K562 (cell line): ENCODE data around the gene FAM151A. TPM values are rescaled to one million over a fixed set of nuclear protein-coding genes. Genes with fewer than 3 reads are reported as not detected.
A peak's percentile ranks its signal among the peaks of the same experiment; 100 is the strongest.
"Not testable (repeated sequence)": the region's sequence is repeated elsewhere in the genome, so short reads cannot be mapped to it uniquely, and the experiment has no call there.

Source experiments
- ATAC-seq: fragments of 200-7000 bp; cut with Tn5 transposase; 3 replicates; pipeline ENCODE4 v1.9.1; 2020; ENCODE audit warnings: moderate library complexity
- BruUV-seq: library from RNA; stranded (reverse); fragments of 400-500 nt; replicated peaks from 2 replicates; lab custom pipeline; 2021; lab: Mats Ljungman, UMichigan
- CTCF ChIA-PET: fragments of 300-600 bp; formaldehyde crosslinking; extraction: SDS; loops from one replicate; lab custom pipeline; 2021; ENCODE audit warnings: low intra/inter-chr PET ratio; lab: Yijun Ruan, JAX
- POLR2A ChIA-PET: fragments of 300-600, 350-650 bp; sonication (Branson Sonifier 250); formaldehyde crosslinking; extraction: SDS; loops from one replicate; lab custom pipeline; 2021; ENCODE audit warnings: antibody characterized with exemption, inconsistent platforms; lab: Yijun Ruan, JAX
- DNase-seq, 4 experiments: peaks; one replicate each; pipeline versions ENCODE4 v3.0.0 to v3.0.0-alpha.2; 2011 to 2018; ENCODE audit warnings: low spot score in 3 of 4, mixed read lengths in 3 of 4; ENCODE audit errors: extremely low read depth in 1 of 4
- FAIRE-seq: peaks from 2 replicates; lab custom pipeline; 2011; peaks lifted over from hg19 to GRCh38; lab: Jason Lieb, UNC
- H2AFZ ChIP-seq: 2 replicates; pipeline ENCODE4 v1.6.0; 2011; ENCODE audit warnings: low read depth, low read length, control low read depth, inconsistent platforms
- H3K27ac ChIP-seq: fragments of 200-600 bp; 3 replicates; pipeline ENCODE4 v1.8.0; 2011; ENCODE audit warnings: low read depth, mild to moderate bottlenecking, control low read depth, inconsistent platforms, low read length, moderate library complexity, mixed read lengths; ENCODE audit errors: extremely low read depth
- H3K27me3 ChIP-seq, 2 experiments: fragments of 300-600 bp in 1 of 2; 2 replicates in 1 of 2; 3 replicates in 1 of 2; pipeline versions ENCODE4 v1.6.0 to v1.8.0; 2011; ENCODE audit warnings: inconsistent platforms in 2 of 2, low read length in 2 of 2, mild to moderate bottlenecking in 1 of 2, mixed read lengths in 1 of 2, moderate library complexity in 1 of 2; ENCODE audit not compliant: control insufficient read depth in 2 of 2, insufficient read depth in 2 of 2
- H3K36me3 ChIP-seq: fragments of 300-600 bp; 3 replicates; pipeline ENCODE4 v1.8.0; 2011; ENCODE audit warnings: mild to moderate bottlenecking, low read length, inconsistent platforms; ENCODE audit not compliant: control insufficient read depth, insufficient read depth
- H3K4me1 ChIP-seq, 2 experiments: fragments of 200-600 bp in 1 of 2; replicated peaks in 1 of 2; 2 replicates in 1 of 2; 3 replicates in 1 of 2; pipeline versions ENCODE4 v1.5.1 to v1.8.0; 2011; ENCODE audit warnings: inconsistent platforms in 2 of 2, low read length in 2 of 2, mild to moderate bottlenecking in 1 of 2, mixed read lengths in 1 of 2, moderate library complexity in 1 of 2; ENCODE audit not compliant: control insufficient read depth in 2 of 2, insufficient read depth in 2 of 2
- H3K4me2 ChIP-seq: 2 replicates; pipeline ENCODE4 v1.6.1; 2011; ENCODE audit warnings: low read length, control low read depth, inconsistent platforms, mixed read lengths; ENCODE audit not compliant: insufficient read depth
- H3K4me3 ChIP-seq: fragments of 200-600 bp; sonication (generic), shearing (Covaris generic); 2 replicates; pipeline ENCODE4 v1.5.1; 2016; ENCODE audit warnings: control low read depth, inconsistent platforms
- H3K79me2 ChIP-seq: fragments of 200-600 bp; 3 replicates; pipeline ENCODE4 v1.8.0; 2011; ENCODE audit warnings: low read length, inconsistent platforms; ENCODE audit not compliant: control insufficient read depth, insufficient read depth
- H3K9ac ChIP-seq, 2 experiments: 2 replicates each; pipeline versions ENCODE4 v1.6.0 to v1.6.1; 2011; ENCODE audit warnings: low read depth in 2 of 2, low read length in 2 of 2, control low read depth in 1 of 2, inconsistent platforms in 1 of 2, mild to moderate bottlenecking in 1 of 2, mixed read lengths in 1 of 2; ENCODE audit not compliant: insufficient read depth in 1 of 2
- H3K9me1 ChIP-seq: one replicate; pipeline ENCODE4 v1.6.0; 2011; ENCODE audit warnings: inconsistent platforms, mild to moderate bottlenecking, low read length, moderate library complexity; ENCODE audit not compliant: control insufficient read depth, insufficient read depth
- H3K9me3 ChIP-seq: replicated peaks from 2 replicates; pipeline ENCODE4 v1.5.1; 2011; ENCODE audit warnings: low read depth, low read length, inconsistent platforms; ENCODE audit not compliant: control insufficient read depth, insufficient read depth
- H4K20me1 ChIP-seq: replicated peaks from 2 replicates; pipeline ENCODE4 v1.6.1; 2011; ENCODE audit warnings: low read length, inconsistent platforms, mixed read lengths; ENCODE audit not compliant: control insufficient read depth, insufficient read depth
- SMARCE1 ChIP-seq: fragments of 450-650 bp; IDR thresholded peaks from 2 replicates; pipeline ENCODE4 v1.7.1; 2016; ENCODE audit warnings: mild to moderate bottlenecking
- ZNF175 ChIP-seq: fragments of 200-800 bp; sonication (Bioruptor generic); IDR thresholded peaks from 2 replicates; pipeline ENCODE4 v1.6.1; 2016; ENCODE audit warnings: low read depth, mild to moderate bottlenecking, missing genetic modification characterization, missing compliant biosample characterization
- WGBS: fragments of 100-300 bp; shearing (Covaris generic); methylation state at CpG from one replicate; pipeline ENCODE4 v1.1.6; 2016; ENCODE audit warnings: low coverage, mixed read lengths; ENCODE audit not compliant: insufficient coverage; ENCODE audit errors: missing lambda C conversion rate; 5-methylcytosine and 5-hydroxymethylcytosine counted together
- in situ Hi-C: fragments of 300-500 bp; cut with MboI; formaldehyde crosslinking; loops from 4 replicates; pipeline ENCODE4 v1.15.0; 2018; ENCODE audit warnings: inconsistent platforms, mixed read lengths
- intact Hi-C: fragments of 100-400 bp; cut with micrococcal nuclease; formaldehyde crosslinking; loops from 2 replicates; pipeline ENCODE4 v1.14.2; 2022
- polyA plus RNA-seq, 8 experiments: library from polyadenylated mRNA; depleted of rRNA in 4 of 8; stranded (reverse) in 5 of 8; unstranded in 3 of 8; fragments of >200 nt; fragmentation: Nextera tagmentation in 2 of 8; fragmentation: Illumina TruSeq in 1 of 8; extraction: Ambion mirVana in 2 of 8; extraction: Trizol in 1 of 8; gene quantifications; 2 replicates each; pipeline versions ENCODE4 v1.2.1 to v1.2.3, GENCODE V29; 2011 to 2014; ENCODE audit warnings: inconsistent platforms in 1 of 8, missing spikeins in 1 of 8
- total RNA-seq, 7 experiments: library from RNA; depleted of rRNA in 6 of 7; stranded (reverse); fragments of >200 nt in 6 of 7; fragmentation: Illumina TruSeq in 2 of 7; extraction: Trizol in 2 of 7; gene quantifications; 2 replicates each; pipeline versions ENCODE4 v1.2.1 to v1.2.3, GENCODE V29; 2011 to 2021; ENCODE audit warnings: low replicate concordance in 1 of 7
- TF ChIP-seq, protein P1 (sequence below): fragments of 450-650 bp; IDR thresholded peaks from 2 replicates; pipeline ENCODE4 v1.6.1; 2017; ENCODE audit warnings: antibody characterized with exemption, mild to moderate bottlenecking

FAM151A gene
- total and polyA plus RNA-seq, 9 of the 15 experiments (the other 6 are each of a cell fraction or from before 2014, with no cell fraction given): not detected

DNA sequence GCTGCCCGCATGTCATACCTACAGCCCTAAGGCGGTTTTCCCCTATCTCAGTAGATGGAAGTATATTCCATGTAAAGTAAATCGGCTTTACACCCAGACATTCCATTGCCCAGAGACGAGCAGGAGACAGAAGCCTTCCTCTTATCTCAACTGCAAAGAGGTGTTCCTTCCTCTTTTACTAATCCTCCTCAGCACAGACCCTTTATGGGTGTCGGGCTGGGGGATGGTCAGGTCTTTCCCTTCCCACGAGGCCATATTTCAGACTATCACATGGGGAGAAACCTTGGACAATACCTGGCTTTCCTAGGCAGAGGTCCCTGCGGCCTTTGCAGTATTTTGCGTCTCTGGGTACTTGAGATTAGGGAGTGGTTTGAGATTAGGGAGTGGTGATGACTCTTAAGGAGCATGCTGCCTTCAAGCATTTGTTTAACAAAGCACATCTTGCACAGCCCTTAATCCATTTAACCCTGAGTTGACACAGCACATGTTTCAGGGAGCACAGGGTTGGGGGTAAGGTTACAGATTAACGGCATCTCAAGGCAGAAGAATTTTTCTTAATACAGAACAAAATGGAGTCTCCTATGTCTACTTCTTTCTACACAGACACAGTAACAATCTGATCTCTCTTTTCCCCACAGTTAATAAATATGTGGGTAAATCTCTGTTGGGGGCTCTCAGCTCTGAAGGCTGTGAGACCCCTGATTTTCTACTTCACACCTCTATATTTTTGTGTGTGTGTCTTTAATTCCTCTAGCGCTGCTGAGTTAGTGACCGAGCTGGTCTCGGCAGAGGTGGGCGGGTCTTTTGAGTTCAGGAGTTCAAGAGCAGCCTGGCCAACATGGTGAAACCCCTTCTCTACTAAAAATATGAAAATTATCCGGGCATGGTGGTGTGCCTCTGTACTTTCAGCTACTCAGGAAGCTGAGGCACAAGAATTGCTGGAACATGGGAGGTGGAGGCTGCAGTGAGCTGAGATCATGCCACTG lies 13.4 kb upstream of the FAM151A start (continued):
- TF ChIP-seq, protein P1, sequence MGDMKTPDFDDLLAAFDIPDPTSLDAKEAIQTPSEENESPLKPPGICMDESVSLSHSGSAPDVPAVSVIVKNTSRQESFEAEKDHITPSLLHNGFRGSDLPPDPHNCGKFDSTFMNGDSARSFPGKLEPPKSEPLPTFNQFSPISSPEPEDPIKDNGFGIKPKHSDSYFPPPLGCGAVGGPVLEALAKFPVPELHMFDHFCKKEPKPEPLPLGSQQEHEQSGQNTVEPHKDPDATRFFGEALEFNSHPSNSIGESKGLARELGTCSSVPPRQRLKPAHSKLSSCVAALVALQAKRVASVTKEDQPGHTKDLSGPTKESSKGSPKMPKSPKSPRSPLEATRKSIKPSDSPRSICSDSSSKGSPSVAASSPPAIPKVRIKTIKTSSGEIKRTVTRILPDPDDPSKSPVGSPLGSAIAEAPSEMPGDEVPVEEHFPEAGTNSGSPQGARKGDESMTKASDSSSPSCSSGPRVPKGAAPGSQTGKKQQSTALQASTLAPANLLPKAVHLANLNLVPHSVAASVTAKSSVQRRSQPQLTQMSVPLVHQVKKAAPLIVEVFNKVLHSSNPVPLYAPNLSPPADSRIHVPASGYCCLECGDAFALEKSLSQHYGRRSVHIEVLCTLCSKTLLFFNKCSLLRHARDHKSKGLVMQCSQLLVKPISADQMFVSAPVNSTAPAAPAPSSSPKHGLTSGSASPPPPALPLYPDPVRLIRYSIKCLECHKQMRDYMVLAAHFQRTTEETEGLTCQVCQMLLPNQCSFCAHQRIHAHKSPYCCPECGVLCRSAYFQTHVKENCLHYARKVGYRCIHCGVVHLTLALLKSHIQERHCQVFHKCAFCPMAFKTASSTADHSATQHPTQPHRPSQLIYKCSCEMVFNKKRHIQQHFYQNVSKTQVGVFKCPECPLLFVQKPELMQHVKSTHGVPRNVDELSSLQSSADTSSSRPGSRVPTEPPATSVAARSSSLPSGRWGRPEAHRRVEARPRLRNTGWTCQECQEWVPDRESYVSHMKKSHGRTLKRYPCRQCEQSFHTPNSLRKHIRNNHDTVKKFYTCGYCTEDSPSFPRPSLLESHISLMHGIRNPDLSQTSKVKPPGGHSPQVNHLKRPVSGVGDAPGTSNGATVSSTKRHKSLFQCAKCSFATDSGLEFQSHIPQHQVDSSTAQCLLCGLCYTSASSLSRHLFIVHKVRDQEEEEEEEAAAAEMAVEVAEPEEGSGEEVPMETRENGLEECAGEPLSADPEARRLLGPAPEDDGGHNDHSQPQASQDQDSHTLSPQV: peak; percentile 89
- TF ChIP-seq SMARCE1 (peak; percentile 58; the same call in 1 of the 2 replicates), ZNF175 (0 out of 2 replicates have a peak, but pooled peaks have one; percentile 44)

DNA sequence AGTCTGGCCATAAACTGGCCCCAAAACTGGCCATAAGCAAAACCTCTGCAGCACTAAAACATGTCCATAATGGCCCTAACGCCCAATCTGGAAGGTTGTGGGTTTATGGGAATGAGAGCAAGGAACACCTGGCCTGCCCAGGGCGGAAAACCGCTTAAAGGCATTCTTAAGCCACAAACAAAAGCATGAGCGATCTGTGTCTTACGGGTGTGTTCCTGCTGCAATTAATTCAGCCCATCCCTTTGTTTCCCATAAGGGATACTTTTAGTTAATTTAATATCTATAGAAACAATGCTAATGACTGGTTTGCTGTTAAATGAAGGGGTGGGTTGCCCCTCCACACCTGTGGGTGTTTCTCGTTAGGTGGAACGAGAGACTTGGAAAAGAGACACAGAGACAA lies 12.5 kb upstream of the FAM151A start:
- DNase-seq, H4K20me1 ChIP-seq, H3K27me3 ChIP-seq, in situ Hi-C loops, H3K9me1 ChIP-seq, intact Hi-C loops, H3K27ac ChIP-seq, BruUV-seq, CTCF ChIA-PET, H3K4me3 ChIP-seq, ATAC-seq, H3K4me2 ChIP-seq, H3K79me2 ChIP-seq, H3K36me3 ChIP-seq, FAIRE-seq, H3K9me3 ChIP-seq, H3K9ac ChIP-seq, H2AFZ ChIP-seq: not testable (repeated sequence)
- POLR2A ChIA-PET: interaction anchor here (1.1 kb wide), 1 partner anchor 16 kb away, joined by 4 read pairs; no protein-coding TSS in a partner anchor
- 20% methylated on average over 7 of the region's 7 CpGs for WGBS
- peaks cover 5 to 15% of the 10 kb centered on the region in 2 experiments for H3K4me1 ChIP-seq
